Panc1 (cell line): ENCODE results near the gene ADISSP. TPM values are rescaled to one million over a fixed set of nuclear protein-coding genes. Genes with fewer than 3 reads are reported as not detected.

Source experiments
- ATAC-seq: fragments of 200-7000 bp; cut with Tn5 transposase; 2 replicates; pipeline ENCODE4 v1.9.1; 2020; ENCODE audit warnings: mild to moderate bottlenecking, moderate library complexity
- BruUV-seq: library from RNA; stranded (reverse); fragments of 400-500 nt; replicated peaks from 2 replicates; lab custom pipeline; 2021; lab: Mats Ljungman, UMichigan
- CTCF ChIA-PET: fragments of 300-600 bp; sonication (Branson Sonifier 250); formaldehyde crosslinking; loops from one replicate; lab custom pipeline; 2022; ENCODE audit warnings: antibody characterized with exemption; lab: Charles Lee
- POLR2A ChIA-PET: fragments of 300-600 bp; sonication (Branson Sonifier 250); formaldehyde crosslinking; loops from one replicate; lab custom pipeline; 2022; ENCODE audit warnings: antibody characterized with exemption; lab: Charles Lee
- DNase-seq: peaks from one replicate; pipeline ENCODE4 v3.0.0-alpha.2; 2010; ENCODE audit warnings: low read depth, low spot score
- H3K27ac ChIP-seq: 2 replicates; pipeline ENCODE4 v1.5.1; 2011; ENCODE audit warnings: mild to moderate bottlenecking, low read length, inconsistent platforms
- H3K27me3 ChIP-seq: fragments of 200-500 bp; sonication (Bioruptor generic); 2 replicates; pipeline ENCODE4 v1.6.0; 2014; ENCODE audit warnings: low read length, inconsistent platforms; ENCODE audit not compliant: control insufficient read depth, insufficient read depth
- H3K36me3 ChIP-seq: fragments of 200-500 bp; sonication (Bioruptor generic); 2 replicates; pipeline ENCODE4 v1.5.1; 2014; ENCODE audit warnings: inconsistent platforms, mild to moderate bottlenecking, low read length, moderate library complexity; ENCODE audit not compliant: control insufficient read depth, insufficient read depth
- H3K4me1 ChIP-seq: 2 replicates; pipeline ENCODE4 v1.5.1; 2011; ENCODE audit warnings: inconsistent platforms, mild to moderate bottlenecking, low read length, moderate library complexity; ENCODE audit not compliant: control insufficient read depth, insufficient read depth
- H3K4me3 ChIP-seq, 2 experiments: 2 replicates each; pipeline ENCODE4 v1.5.1; 2011 to 2012; ENCODE audit warnings: low read depth in 2 of 2, low read length in 2 of 2, mild to moderate bottlenecking in 2 of 2, inconsistent platforms in 1 of 2, moderate library complexity in 1 of 2
- H3K9me3 ChIP-seq: fragments of 200-500 bp; sonication (Bioruptor generic); 2 replicates; pipeline ENCODE4 v1.5.1; 2014; ENCODE audit warnings: low read depth, mild to moderate bottlenecking, inconsistent platforms, low read length, moderate library complexity; ENCODE audit not compliant: control insufficient read depth, insufficient read depth
- POLR2AphosphoS5 ChIP-seq: IDR thresholded peaks from 2 replicates; pipeline ENCODE4 v1.6.1; 2012; ENCODE audit warnings: mild to moderate bottlenecking, low read depth, low read length, moderate library complexity
- SIN3A ChIP-seq: IDR thresholded peaks from 2 replicates; pipeline ENCODE4 v1.6.1; 2012; ENCODE audit warnings: low read depth, mild to moderate bottlenecking, low read length, moderate library complexity, borderline replicate concordance; ENCODE audit not compliant: insufficient read depth
- TCF7L2 ChIP-seq: IDR thresholded peaks from 2 replicates; pipeline ENCODE4 v1.6.1; 2011; ENCODE audit warnings: mild to moderate bottlenecking, low read depth, low read length, inconsistent platforms
- in situ Hi-C: cut with HindIII; loops from 2 replicates; pipeline ENCODE4 v1.10.0; 2016; ENCODE audit warnings: low sequenced_read_pairs, low pct_unique_long_range_greater_than_20kb
- intact Hi-C: fragments of 100-400 bp; cut with micrococcal nuclease; formaldehyde crosslinking; loops from one replicate; pipeline ENCODE4 v1.10.0; 2022; ENCODE audit not compliant: unreplicated experiment
- total RNA-seq: library from RNA; stranded (reverse); gene quantifications from one replicate; pipeline ENCODE4 v1.2.1, GENCODE V29; 2021; ENCODE audit not compliant: unreplicated experiment
- TF ChIP-seq, protein P1 (sequence below): fragments of 450-650 bp; IDR thresholded peaks from 2 replicates; pipeline ENCODE4 v1.5.1; 2017; ENCODE audit warnings: mild to moderate bottlenecking
- TF ChIP-seq, protein P2 (sequence below), 2 experiments: IDR thresholded peaks; 2 replicates each; pipeline ENCODE4 v1.6.1; 2011 to 2012; ENCODE audit warnings: low read depth in 2 of 2, control low read depth in 1 of 2, low read length in 1 of 2, mild to moderate bottlenecking in 1 of 2, moderate library complexity in 1 of 2; ENCODE audit not compliant: insufficient read depth in 1 of 2

Gene ADISSP
- total RNA-seq, 1 experiment from 2014 or later, result 100 TPM

DNA sequence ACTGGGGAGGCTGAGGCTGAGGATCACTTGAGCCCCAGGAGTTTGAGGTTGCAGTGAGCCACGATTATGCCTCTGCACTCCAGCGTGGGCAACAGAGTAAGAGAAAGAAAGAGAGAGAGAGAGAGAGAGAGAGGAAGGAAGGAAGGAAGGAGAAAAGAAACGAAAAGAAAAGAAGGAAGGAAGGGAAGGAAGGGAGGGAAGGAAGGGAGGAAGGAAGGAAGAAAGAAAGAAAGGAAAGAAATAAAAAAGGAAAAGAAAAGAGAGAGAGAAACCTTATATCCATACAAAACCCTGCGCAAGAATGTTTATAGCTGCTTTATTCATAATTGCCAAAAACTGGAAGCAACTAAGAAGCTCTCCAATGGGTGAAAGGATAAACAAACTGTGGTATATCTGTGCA lies 43.2 kb downstream of the ADISSP start:
- H3K36me3 ChIP-seq, result no peaks in the 10 kb centered on the region
- TF ChIP-seq POLR2AphosphoS5 (no peak), SIN3A (no peak), TCF7L2 (no peak)
- TF ChIP-seq, protein P1, sequence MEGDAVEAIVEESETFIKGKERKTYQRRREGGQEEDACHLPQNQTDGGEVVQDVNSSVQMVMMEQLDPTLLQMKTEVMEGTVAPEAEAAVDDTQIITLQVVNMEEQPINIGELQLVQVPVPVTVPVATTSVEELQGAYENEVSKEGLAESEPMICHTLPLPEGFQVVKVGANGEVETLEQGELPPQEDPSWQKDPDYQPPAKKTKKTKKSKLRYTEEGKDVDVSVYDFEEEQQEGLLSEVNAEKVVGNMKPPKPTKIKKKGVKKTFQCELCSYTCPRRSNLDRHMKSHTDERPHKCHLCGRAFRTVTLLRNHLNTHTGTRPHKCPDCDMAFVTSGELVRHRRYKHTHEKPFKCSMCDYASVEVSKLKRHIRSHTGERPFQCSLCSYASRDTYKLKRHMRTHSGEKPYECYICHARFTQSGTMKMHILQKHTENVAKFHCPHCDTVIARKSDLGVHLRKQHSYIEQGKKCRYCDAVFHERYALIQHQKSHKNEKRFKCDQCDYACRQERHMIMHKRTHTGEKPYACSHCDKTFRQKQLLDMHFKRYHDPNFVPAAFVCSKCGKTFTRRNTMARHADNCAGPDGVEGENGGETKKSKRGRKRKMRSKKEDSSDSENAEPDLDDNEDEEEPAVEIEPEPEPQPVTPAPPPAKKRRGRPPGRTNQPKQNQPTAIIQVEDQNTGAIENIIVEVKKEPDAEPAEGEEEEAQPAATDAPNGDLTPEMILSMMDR, result no peak
- TF ChIP-seq, protein P2, sequence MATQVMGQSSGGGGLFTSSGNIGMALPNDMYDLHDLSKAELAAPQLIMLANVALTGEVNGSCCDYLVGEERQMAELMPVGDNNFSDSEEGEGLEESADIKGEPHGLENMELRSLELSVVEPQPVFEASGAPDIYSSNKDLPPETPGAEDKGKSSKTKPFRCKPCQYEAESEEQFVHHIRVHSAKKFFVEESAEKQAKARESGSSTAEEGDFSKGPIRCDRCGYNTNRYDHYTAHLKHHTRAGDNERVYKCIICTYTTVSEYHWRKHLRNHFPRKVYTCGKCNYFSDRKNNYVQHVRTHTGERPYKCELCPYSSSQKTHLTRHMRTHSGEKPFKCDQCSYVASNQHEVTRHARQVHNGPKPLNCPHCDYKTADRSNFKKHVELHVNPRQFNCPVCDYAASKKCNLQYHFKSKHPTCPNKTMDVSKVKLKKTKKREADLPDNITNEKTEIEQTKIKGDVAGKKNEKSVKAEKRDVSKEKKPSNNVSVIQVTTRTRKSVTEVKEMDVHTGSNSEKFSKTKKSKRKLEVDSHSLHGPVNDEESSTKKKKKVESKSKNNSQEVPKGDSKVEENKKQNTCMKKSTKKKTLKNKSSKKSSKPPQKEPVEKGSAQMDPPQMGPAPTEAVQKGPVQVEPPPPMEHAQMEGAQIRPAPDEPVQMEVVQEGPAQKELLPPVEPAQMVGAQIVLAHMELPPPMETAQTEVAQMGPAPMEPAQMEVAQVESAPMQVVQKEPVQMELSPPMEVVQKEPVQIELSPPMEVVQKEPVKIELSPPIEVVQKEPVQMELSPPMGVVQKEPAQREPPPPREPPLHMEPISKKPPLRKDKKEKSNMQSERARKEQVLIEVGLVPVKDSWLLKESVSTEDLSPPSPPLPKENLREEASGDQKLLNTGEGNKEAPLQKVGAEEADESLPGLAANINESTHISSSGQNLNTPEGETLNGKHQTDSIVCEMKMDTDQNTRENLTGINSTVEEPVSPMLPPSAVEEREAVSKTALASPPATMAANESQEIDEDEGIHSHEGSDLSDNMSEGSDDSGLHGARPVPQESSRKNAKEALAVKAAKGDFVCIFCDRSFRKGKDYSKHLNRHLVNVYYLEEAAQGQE (IDR thresholded peaks at IDR 0.05; ENCODE audit: insufficient read depth in 1 of 2, low read depth in 2 of 2, low read length in 1 of 2), result no peak
- H3K4me1 ChIP-seq, result 0 out of 2 replicates have a peak, but pooled peaks cover 3% of the 10 kb centered on the region
- CTCF ChIA-PET, result no interaction called here
- H3K4me3 ChIP-seq, result no peak overlapping the region
- no TSS peak for BruUV-seq
- no peak for ATAC-seq
- POLR2A ChIA-PET, result no interaction called here
- no peak for DNase-seq
- in situ Hi-C loops, result no loop called here
- no peak overlapping the region for H3K27ac ChIP-seq
- intact Hi-C loops, result no loop called here
- H3K27me3 ChIP-seq, result peaks cover 8% of the 10 kb centered on the region; the same call in 1 of the 2 replicates
- H3K9me3 ChIP-seq, result no peaks in the 10 kb centered on the region

DNA sequence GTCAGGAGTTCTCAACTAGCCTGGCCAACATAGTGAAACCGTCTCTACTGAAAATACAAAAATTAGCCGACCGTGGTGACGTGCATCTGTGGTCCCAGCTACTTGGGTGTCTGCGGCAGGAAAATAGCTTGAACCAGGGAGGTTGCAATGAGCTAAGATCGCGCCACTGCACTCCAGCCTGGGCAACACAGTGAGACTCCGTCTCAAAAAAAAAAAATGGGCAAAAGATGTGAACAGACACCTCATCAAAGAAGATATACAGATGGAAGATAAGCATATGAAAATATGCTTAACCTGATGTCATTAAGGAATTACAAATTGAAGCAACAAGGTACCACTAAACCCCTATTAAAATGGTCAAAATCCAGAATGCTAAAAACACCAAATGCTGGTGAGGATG lies 44.3 kb downstream of the ADISSP start:
- no peak for ATAC-seq
- no peak overlapping the region for H3K27ac ChIP-seq
- intact Hi-C loops (no loop called here), in situ Hi-C loops (no loop called here)
- TF ChIP-seq TCF7L2 (no peak), POLR2AphosphoS5 (no peak), SIN3A (no peak)
- TF ChIP-seq, protein P1, result no peak
- TF ChIP-seq, protein P2 (IDR thresholded peaks at IDR 0.05; ENCODE audit: insufficient read depth in 1 of 2, low read depth in 2 of 2, low read length in 1 of 2), result no peak
- 0 out of 2 replicates have a peak, but pooled peaks cover 3% of the 10 kb centered on the region for H3K4me1 ChIP-seq
- ChIA-PET CTCF (no interaction called here), POLR2A (no interaction called here)
- no TSS peak for BruUV-seq
- H3K4me3 ChIP-seq, result no peak overlapping the region
- H3K27me3 ChIP-seq, result peaks cover 8% of the 10 kb centered on the region; the same call in 1 of the 2 replicates
- H3K9me3 ChIP-seq, result no peaks in the 10 kb centered on the region
- DNase-seq, result no peak
- no peaks in the 10 kb centered on the region for H3K36me3 ChIP-seq
